ENCODE measurements around the gene MEFV. TPM values are rescaled to one million over a fixed set of nuclear protein-coding genes. Genes with fewer than 3 reads are reported as not detected.

Gene MEFV
- total RNA-seq, 1 donor from 2014 or later: not detected

GRCh38 chr16:3249020-3249419, 7.4 kb downstream of the MEFV start:
- no peak for TF ChIP-seq CTCF (conservative IDR thresholded peaks at IDR 0.05)
- no peak for DNase-seq (ENCODE audit: extremely low spot score, unreplicated experiment)
- Mint-ChIP-seq H3K9me3 (peaks cover 3% of the 10 kb centered on the region), H3K27me3 (peaks cover 18% of the 10 kb centered on the region), H3K4me3 (no peak overlapping the region), H3K27ac (no peak overlapping the region), H3K4me1 (ENCODE audit: unreplicated experiment) (no peaks in the 10 kb centered on the region), H3K36me3 (no peaks in the 10 kb centered on the region)

- H3K4me1 Mint-ChIP-seq (ENCODE audit: unreplicated experiment): no peaks in the 10 kb centered on the region
- H3K4me3 Mint-ChIP-seq: no peak overlapping the region
- H3K36me3 Mint-ChIP-seq: no peaks in the 10 kb centered on the region
- H3K27ac Mint-ChIP-seq: no peak overlapping the region
- H3K27me3 Mint-ChIP-seq: peaks cover 19% of the 10 kb centered on the region
- DNase-seq (ENCODE audit: extremely low spot score, unreplicated experiment): no peak
- H3K9me3 Mint-ChIP-seq: peaks cover 3% of the 10 kb centered on the region
- TF ChIP-seq CTCF (conservative IDR thresholded peaks at IDR 0.05): no peak
Observed at GRCh38 chr16:3248596-3248995, 7.8 kb downstream of the MEFV start.

- Mint-ChIP-seq H3K9me3 (peaks cover 3% of the 10 kb centered on the region), H3K4me1 (ENCODE audit: unreplicated experiment) (no peaks in the 10 kb centered on the region)
Observed at GRCh38 chr16:3246876-3247275, 9.6 kb downstream of the MEFV start.

GRCh38 chr16:3246002-3246401, 10.4 kb downstream of the MEFV start:
- no peak for TF ChIP-seq CTCF (conservative IDR thresholded peaks at IDR 0.05)
- Mint-ChIP-seq H3K9me3 (peaks cover under 1% of the 10 kb centered on the region), H3K27ac (no peak overlapping the region), H3K27me3 (peaks cover 28% of the 10 kb centered on the region), H3K4me3 (no peak overlapping the region), H3K36me3 (no peaks in the 10 kb centered on the region), H3K4me1 (ENCODE audit: unreplicated experiment) (no peaks in the 10 kb centered on the region)
- DNase-seq (ENCODE audit: extremely low spot score, unreplicated experiment): no peak

More at GRCh38 chr16:3246876-3247275, 9.6 kb downstream of the MEFV start:
- Mint-ChIP-seq H3K36me3 (no peaks in the 10 kb centered on the region), H3K4me3 (no peak overlapping the region), H3K27ac (no peak overlapping the region), H3K27me3 (peaks cover 26% of the 10 kb centered on the region)
- DNase-seq (ENCODE audit: extremely low spot score, unreplicated experiment): no peak
- no peak for TF ChIP-seq CTCF (conservative IDR thresholded peaks at IDR 0.05)

GRCh38 chr16:3243882-3244281, 12.6 kb downstream of the MEFV start:
- no peaks in the 10 kb centered on the region for H3K4me1 Mint-ChIP-seq (ENCODE audit: unreplicated experiment)
- no peaks in the 10 kb centered on the region for H3K9me3 Mint-ChIP-seq
- H3K27me3 Mint-ChIP-seq: peaks cover 28% of the 10 kb centered on the region
- H3K27ac Mint-ChIP-seq: no peak overlapping the region
- no peaks in the 10 kb centered on the region for H3K36me3 Mint-ChIP-seq
- H3K4me3 Mint-ChIP-seq: no peak overlapping the region
- no peak for DNase-seq (ENCODE audit: extremely low spot score, unreplicated experiment)
- no peak for TF ChIP-seq CTCF (conservative IDR thresholded peaks at IDR 0.05)

GRCh38 chr16:3242709-3243108, 13.7 kb downstream of the MEFV start:
- H3K27me3 Mint-ChIP-seq: peaks cover 28% of the 10 kb centered on the region
- H3K27ac Mint-ChIP-seq: no peak overlapping the region
- TF ChIP-seq CTCF (conservative IDR thresholded peaks at IDR 0.05): no peak
- no peak overlapping the region for H3K4me3 Mint-ChIP-seq
- no peaks in the 10 kb centered on the region for H3K9me3 Mint-ChIP-seq
- DNase-seq (ENCODE audit: extremely low spot score, unreplicated experiment): no peak
- H3K4me1 Mint-ChIP-seq (ENCODE audit: unreplicated experiment): no peaks in the 10 kb centered on the region
- no peaks in the 10 kb centered on the region for H3K36me3 Mint-ChIP-seq

Data from type B pancreatic cell (in vitro differentiated cells).